Activated CD8-positive, alpha-beta memory T cell treated with anti-CD3 and anti-CD28 coated beads for 36 hours (primary cell): Measurements from ENCODE around the gene SLC29A2. TPM values are rescaled to one million over a fixed set of nuclear protein-coding genes. Genes with fewer than 3 reads are reported as not detected.

ENCODE experiments used
- CTCF ChIA-PET: fragments of 350-600 bp; sonication (Branson Sonifier 250); formaldehyde crosslinking; loops from one replicate; lab custom pipeline; 2021; ENCODE audit warnings: antibody characterized with exemption; lab: Charles Lee
- POLR2A ChIA-PET: fragments of 350-600 bp; sonication (Branson Sonifier 250); formaldehyde crosslinking; loops from one replicate; lab custom pipeline; 2021; ENCODE audit warnings: antibody characterized with exemption; lab: Charles Lee
- total RNA-seq, 2 experiments: library from RNA; stranded (reverse); gene quantifications; one replicate each; pipeline ENCODE4 v1.2.3, GENCODE V29; 2021

SLC29A2 gene
- total RNA-seq, 2 experiments from 2014 or later = 12.1 to 13.0 TPM

DNA sequence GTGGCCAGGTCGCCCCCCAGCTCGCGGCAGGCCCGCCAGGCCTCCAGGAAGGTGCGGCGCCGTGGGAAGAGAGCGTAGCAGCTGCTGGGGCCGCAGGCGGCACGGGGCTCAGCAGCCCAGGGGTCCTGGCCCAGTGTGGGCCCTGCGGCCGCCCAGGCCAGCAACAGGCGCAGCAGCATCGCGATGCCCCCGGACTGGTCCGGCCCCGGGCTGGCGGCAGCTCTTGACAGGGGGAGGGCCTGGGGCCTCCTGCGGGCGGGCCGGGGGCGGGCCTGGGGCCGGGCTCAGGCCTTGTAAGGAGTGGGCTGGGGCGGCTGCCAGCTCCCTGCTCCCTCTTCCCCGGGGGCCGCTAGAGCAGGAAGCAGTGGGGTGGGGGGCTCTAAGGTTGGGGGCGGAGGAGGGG lies 54.7 kb downstream of the SLC29A2 start, which contains the start of gene CD248:
Gene CD248, minus strand, starts transcription at position 196 of the 403 bp plus-strand sequence. Its CDS starts 17 bp downstream, at position 179.
- CTCF ChIA-PET = interaction anchor here (1.1 to 8.1 kb wide), 3 partner anchors 8 to 122 kb away, joined by 3 to 111 read pairs (median 7); partner anchors contain the start of genes MRPL11 and RIN1
- POLR2A ChIA-PET = interaction anchor here (0.6 to 2.1 kb wide), 6 partner anchors 9 to 229 kb away, joined by 3 to 9 read pairs (median 3); partner anchors contain the start of genes ACTN3, BRMS1 and YIF1A

DNA sequence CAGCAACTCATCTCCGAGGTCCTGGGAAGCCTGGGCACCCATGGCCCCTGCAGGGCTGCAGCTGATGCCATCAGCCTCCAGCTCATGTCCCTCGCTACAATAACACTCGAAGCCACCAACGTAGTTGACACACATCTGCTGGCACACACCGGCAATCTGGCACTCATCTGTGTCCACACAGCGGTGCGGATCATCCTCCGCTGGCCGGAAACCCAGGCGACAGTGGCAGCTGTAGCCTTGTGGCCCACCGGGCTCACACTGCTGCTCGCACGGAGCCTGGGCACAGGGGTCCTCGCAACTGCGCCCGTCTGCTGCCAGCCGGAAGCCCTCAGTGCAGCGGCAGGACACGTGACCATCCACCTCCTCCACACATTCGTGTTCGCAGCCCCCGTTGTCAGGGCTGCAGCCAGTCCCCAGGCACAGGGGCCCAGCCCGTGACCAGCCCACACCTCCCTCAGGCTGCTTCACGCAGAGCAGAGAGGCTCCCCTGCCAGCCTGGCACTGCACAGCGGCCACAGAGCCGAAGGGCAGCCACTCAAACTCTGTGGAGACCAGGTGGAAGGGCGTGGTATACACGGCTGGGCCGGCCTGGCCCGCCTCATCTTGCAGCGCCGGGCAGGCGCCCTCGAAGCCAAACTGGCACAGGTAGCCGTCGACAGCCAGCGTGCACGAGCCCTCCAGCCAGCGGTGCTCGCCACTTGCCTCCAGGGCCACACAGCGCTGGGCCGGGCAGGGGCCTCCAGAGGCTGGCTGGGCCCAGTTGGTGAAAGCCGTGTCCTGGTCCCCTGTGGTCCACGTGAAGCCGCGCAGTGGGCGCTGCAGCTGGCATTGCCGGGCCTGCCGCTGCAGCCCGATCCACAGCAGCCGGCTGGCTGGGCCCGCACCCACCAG lies 55.4 kb downstream of the SLC29A2 start:
- CTCF ChIA-PET = interaction anchor here (1.0 to 8.1 kb wide), 4 partner anchors 16 to 72 kb away, joined by 3 to 111 read pairs (median 4); partner anchors contain the start of gene RIN1
- POLR2A ChIA-PET = interaction anchor here (1.1 to 2.1 kb wide), 2 partner anchors 29 to 56 kb away, joined by 3 to 6 read pairs; partner anchors contain the start of gene BRMS1

DNA sequence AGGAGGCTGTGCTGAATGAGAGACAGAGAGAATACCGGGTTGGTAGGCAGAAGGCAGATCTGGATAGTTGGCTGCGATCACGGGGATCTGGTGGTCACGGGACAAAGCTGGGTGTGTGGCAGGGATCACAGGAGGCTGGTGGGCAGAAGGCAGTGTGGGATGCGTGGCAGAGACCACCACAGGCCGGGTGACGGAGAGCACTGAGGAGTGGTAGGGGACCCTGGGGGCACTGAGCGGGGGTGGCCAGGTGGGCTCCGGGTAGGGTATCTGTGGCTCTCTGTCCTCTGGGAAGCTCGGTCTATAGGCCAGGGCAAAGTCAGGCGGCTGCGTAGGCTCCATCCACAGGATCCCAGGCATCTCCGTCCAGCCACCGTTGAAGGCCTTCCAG lies 56.1 kb downstream of the SLC29A2 start:
- ChIA-PET CTCF (interaction anchor here (1.0 to 8.1 kb wide), 4 partner anchors 17 to 73 kb away, joined by 3 to 111 read pairs (median 4); partner anchors contain the start of gene RIN1), POLR2A (no interaction called here)

DNA sequence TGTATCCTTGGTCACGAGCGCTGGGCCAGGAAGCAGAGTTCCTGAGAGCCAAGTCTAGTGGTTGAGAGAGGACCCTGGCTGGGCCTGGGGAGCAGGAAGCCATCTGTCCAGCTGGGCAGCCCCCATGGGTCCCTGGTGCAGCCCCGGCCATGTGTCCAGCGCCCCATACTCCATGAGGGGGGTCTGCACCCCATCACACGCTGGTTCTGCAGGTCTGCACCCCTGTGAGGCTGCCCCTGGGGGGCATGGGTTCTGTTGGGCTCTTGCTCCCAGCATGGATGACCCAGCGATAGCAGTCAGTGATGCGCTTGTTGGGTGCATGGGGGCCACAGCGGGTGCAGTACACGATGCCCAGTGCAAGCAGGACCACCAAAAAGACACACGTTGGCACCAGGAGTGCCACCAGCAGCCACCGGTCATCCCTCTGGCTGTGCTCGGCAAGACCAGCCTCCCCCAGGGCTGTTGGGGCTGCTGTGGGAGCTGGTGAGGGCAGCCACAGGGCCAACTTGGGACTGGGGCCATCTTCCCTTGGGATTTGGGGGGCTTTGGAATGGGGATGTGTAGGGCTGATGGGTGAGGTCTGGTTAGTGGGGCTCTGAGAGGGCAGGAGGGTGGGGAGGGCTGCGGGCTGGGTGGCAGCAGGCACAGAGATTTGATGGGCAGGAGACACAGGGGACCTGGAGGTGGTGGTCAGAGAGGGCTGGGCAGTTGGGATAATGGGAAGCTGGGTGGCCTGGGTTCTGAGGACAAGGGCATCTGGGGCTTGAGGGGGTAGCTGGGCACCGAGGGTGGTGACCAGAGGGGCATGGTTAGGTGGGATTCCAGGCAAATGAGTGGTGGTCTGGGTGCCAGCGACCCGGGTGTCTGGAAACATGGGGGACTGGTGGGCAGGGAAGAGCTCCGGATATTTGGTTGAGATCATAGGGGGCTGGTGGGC lies 56.7 kb downstream of the SLC29A2 start:
- POLR2A ChIA-PET = no interaction called here
- CTCF ChIA-PET = interaction anchor here (1.0 to 8.1 kb wide), 4 partner anchors 18 to 74 kb away, joined by 3 to 111 read pairs (median 4); partner anchors contain the start of gene RIN1

DNA sequence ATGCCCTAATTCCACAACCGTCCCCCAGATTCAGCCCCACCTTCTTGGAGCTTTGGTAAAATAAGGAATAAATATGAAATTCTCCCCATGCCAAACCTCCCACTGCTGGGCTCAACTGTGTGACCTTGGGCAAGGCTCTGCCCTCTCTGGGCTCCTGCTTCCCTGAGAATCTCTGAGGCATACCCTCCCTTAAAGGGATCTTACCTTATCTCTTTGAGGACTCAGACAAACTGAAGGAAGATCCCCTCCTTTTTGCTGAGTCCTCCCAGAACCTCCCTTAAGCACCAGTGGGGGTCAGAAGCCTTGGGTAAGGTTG lies 57.4 kb downstream of the SLC29A2 start:
- POLR2A ChIA-PET = no interaction called here
- CTCF ChIA-PET = interaction anchor here (1.6 to 8.1 kb wide), 4 partner anchors 18 to 74 kb away, joined by 4 to 111 read pairs (median 40); partner anchors contain the start of genes B4GAT1, BRMS1 and RIN1

DNA sequence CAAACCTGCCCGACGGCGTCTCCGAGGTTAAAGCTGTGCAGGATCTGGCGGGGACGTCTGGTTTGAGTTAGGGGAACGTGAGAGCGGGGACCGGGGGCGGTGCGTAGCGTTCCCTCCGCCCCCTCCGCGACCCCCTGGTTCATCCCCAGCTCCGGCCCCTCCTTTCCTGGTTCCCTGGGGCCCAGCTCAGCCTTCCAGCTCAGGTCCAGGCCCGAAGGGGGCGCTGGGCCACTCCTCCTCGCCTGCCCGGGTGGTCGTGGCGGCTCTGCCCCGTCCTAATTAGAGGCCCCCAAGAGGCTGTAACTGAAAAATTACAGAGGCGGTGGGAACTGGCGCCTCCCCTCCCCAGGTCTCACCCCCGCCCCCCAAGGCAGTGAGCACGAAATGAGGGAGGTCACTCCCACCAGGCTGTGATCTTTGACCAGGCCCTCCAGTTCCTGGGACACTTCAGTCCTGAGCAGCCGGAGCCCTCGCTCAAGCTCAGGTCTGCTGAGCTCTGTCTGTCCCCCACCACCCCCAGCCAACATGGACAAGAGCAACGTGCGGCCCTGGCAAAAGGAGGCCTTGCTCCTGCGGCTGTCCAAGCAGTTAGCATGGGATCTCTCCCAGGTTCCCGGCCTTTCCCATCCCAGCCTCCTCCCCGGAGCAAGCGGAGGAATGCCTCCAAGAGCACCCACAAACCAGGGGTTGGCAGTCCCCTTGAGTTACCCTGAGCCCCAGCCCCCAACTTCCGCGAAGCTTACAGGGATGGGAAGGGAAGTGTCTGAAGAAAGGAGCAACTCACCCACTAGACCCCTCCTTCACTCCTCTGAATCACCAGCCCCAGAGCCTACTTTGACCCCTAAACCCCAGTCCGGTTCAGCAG lies 58.0 kb downstream of the SLC29A2 start:
- CTCF ChIA-PET = interaction anchor here (1.1 to 8.1 kb wide), 11 partner anchors 8 to 91 kb away, joined by 3 to 111 read pairs (median 7); partner anchors contain the start of genes B4GAT1, BRMS1, RIN1 and YIF1A
- POLR2A ChIA-PET = interaction anchor here (0.9 to 1.2 kb wide), 5 partner anchors 12 to 57 kb away, joined by 3 to 7 read pairs (median 5); partner anchors contain the start of gene SLC29A2

DNA sequence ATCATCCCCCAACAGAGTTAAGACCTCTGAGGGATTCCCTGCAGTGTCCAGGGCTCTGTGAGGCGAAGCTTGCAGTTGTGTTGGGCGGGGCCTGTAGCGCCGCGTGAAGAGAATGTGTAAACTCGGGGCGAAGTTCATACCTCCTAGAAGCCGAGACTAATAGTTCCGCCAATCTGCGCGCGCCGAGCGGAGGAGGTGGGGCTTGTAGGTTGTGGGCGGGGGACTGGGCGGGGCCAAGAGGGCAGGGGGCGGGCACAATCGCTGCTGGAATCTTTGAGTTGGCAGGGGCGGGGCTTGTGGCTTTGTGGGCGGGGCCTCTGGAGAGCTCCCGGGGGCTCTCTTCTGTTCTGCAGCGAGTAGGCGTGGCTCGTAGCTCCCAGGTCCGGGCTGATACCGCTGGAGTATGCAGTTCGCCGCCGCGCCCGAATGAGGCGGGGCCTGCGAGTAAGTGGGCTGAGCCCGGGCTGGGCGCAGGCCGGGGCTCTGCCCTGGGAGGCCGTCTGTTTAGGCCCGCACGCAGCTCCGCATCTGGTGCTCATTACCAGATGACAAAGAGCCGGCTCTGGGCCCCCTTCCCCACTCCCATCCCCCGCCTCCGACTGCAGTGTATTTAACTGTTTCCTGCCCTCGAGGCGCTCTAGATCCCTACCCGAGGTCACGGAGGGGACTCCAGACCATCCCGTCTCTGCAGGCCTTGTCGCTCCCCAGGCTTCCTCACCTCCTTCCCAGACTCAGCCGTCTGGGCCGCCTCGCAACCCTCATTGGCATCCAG lies 58.8 kb downstream of the SLC29A2 start:
- ChIA-PET CTCF (interaction anchor here (0.6 to 8.1 kb wide), 16 partner anchors 9 to 91 kb away, joined by 3 to 111 read pairs (median 5); partner anchors contain the start of genes B4GAT1, BRMS1, RIN1 and SLC29A2), POLR2A (interaction anchor here (0.5 to 1.2 kb wide), 8 partner anchors 10 to 883 kb away, joined by 3 to 7 read pairs (median 4); partner anchors contain the start of gene SLC29A2)

Other genes starting within 250 kb of the SLC29A2 start
- gene KLC2, start 114.1 kb downstream of the SLC29A2 start, total RNA-seq = 10 to 100 TPM; 57.4 to 59.5 TPM
- 100 to 1,000 TPM; 118 TPM for gene RAB1B, start 103.1 kb downstream of the SLC29A2 start, total RNA-seq
- gene CNIH2, start 93.6 kb downstream of the SLC29A2 start, total RNA-seq = 1 to 10 TPM; 2.4 to 3.5 TPM
- gene YIF1A, start 82.6 kb downstream of the SLC29A2 start, total RNA-seq = 10 to 100 TPM; 78.6 to 83.3 TPM
- not detected for gene TMEM151A, start 79.9 kb downstream of the SLC29A2 start, total RNA-seq
- gene CD248, start 54.7 kb downstream of the SLC29A2 start, total RNA-seq = 1 to 10 TPM; 5.2 to 5.6 TPM
- gene RIN1, start 35.3 kb downstream of the SLC29A2 start, total RNA-seq = under 1 TPM; 0.53 to 0.75 TPM
- gene BRMS1, start 26.7 kb downstream of the SLC29A2 start, total RNA-seq = 10 to 100 TPM; 57.1 to 59.3 TPM
- gene B4GAT1, start 24.1 kb downstream of the SLC29A2 start, total RNA-seq = 10 to 100 TPM; 11.7 to 13.4 TPM
- not detected for gene NPAS4, start 49.3 kb upstream of the SLC29A2 start, total RNA-seq
- gene MRPL11, start 67.1 kb upstream of the SLC29A2 start, total RNA-seq = 100 to 1,000 TPM; 154 to 157 TPM
- 1 to 10 TPM; 7.9 to 8.2 TPM for gene PELI3, start 95.1 kb upstream of the SLC29A2 start, total RNA-seq
- gene DPP3, start 108.7 kb upstream of the SLC29A2 start, total RNA-seq = 10 to 100 TPM; 68.6 to 72.3 TPM
- gene BBS1, start 138.9 kb upstream of the SLC29A2 start, total RNA-seq = 10 to 100 TPM; 17.8 to 19.3 TPM
- 10 to 100 TPM; 14.4 to 15.3 TPM for gene ZDHHC24, start 174.3 kb upstream of the SLC29A2 start, total RNA-seq
- gene ACTN3, start 175.1 kb upstream of the SLC29A2 start, total RNA-seq = under 1 TPM; 0.08 to 0.23 TPM
- 1 to 10 TPM; 3.2 to 3.3 TPM for gene CTSF, start 196.8 kb upstream of the SLC29A2 start, total RNA-seq
- gene CCDC87, start 221.3 kb upstream of the SLC29A2 start, total RNA-seq = under 1 TPM; 0.13 to 0.21 TPM
- 10 to 100 TPM; 24.6 to 25.4 TPM for gene CCS, start 221.4 kb upstream of the SLC29A2 start, total RNA-seq
- gene RBM14, start 244.9 kb upstream of the SLC29A2 start, total RNA-seq = 100 to 1,000 TPM; 155 to 158 TPM